Loucy (cell line): ENCODE measurements around the gene PCDH17.

Experiments
- EZH2phosphoT487 ChIP-seq: fragments of 200-600 bp; IDR thresholded peaks from 2 replicates; pipeline ENCODE4 v1.6.1; 2018; ENCODE audit warnings: antibody characterized with exemption, mild to moderate bottlenecking, moderate library complexity, borderline replicate concordance
- TF ChIP-seq, protein P1 (sequence below): fragments of 200-600 bp; sonication (generic); conservative IDR thresholded peaks from 2 replicates; pipeline ENCODE4 v1.5.1; 2014; ENCODE audit warnings: mild to moderate bottlenecking, antibody characterized with exemption, low read length

GRCh38 chr13:57632276-57633140 is 964 bp downstream of the PCDH17 start:
- TF ChIP-seq, protein P1, sequence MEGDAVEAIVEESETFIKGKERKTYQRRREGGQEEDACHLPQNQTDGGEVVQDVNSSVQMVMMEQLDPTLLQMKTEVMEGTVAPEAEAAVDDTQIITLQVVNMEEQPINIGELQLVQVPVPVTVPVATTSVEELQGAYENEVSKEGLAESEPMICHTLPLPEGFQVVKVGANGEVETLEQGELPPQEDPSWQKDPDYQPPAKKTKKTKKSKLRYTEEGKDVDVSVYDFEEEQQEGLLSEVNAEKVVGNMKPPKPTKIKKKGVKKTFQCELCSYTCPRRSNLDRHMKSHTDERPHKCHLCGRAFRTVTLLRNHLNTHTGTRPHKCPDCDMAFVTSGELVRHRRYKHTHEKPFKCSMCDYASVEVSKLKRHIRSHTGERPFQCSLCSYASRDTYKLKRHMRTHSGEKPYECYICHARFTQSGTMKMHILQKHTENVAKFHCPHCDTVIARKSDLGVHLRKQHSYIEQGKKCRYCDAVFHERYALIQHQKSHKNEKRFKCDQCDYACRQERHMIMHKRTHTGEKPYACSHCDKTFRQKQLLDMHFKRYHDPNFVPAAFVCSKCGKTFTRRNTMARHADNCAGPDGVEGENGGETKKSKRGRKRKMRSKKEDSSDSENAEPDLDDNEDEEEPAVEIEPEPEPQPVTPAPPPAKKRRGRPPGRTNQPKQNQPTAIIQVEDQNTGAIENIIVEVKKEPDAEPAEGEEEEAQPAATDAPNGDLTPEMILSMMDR, result no peak
- no peak for TF ChIP-seq EZH2phosphoT487
